C4-2B (cell line): ENCODE measurements around the gene STXBP4.

Source experiments
- CTCF ChIP-seq: fragments of 450-650 bp; conservative IDR thresholded peaks from 2 replicates; pipeline ENCODE4 v1.5.1; 2017; ENCODE audit warnings: mild to moderate bottlenecking
- ZFX ChIP-seq: fragments of 450-650 bp; IDR thresholded peaks from 2 replicates; pipeline ENCODE4 v1.6.1; 2017

DNA sequence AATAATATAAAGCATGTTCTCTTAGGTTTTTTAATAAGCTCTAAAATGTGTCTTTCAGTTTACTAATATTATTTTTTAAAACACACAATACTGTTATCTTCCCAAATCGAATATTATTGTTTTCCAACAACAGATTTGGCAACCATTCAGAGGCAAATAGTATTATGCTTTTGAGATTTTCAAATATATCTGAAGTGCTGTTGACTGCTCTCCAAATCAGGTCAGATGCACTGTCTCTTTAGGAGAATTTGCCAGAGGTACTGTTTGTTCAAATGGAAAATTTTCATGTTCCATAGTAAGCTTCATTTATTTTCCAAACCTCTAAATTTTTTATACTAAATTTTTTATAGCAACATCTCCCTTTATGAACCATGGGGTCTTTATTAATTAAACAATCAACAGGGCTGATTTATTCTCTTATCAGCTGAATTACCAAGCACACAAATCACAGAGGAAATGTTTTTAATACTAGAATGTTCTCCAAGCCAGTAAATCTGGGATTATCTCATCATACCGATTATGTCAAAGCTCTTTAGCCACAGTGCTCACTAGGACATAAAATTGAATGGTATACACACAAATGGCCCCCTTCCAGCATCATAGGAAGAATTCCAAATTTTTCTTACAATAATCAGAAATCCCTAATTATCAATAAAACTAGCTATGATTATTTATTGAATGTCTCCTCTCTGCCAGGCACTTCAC, 187.4 kb downstream of the STXBP4 start:
- no peak for TF ChIP-seq CTCF
- TF ChIP-seq ZFX: no peak
